KOPT-K1 (cell line): ENCODE results near the gene RHOXF1.
"Not testable (repeated sequence)": the region's sequence is repeated elsewhere in the genome, so short reads cannot be mapped to it uniquely, and the experiment has no call there.

Experiments used
- H3K27ac ChIP-seq: fragments of 200-600 bp; sonication (generic); 2 replicates; pipeline ENCODE4 v1.5.1; 2016; ENCODE audit warnings: antibody characterized with exemption, mild to moderate bottlenecking, low read depth, low read length; ENCODE audit not compliant: poor library complexity, severe bottlenecking
- H3K36me3 ChIP-seq: fragments of 200-600 bp; sonication (generic); 2 replicates; pipeline ENCODE4 v1.5.1; 2017; ENCODE audit warnings: antibody characterized with exemption, mild to moderate bottlenecking, low read length, moderate library complexity; ENCODE audit not compliant: insufficient read depth
- H3K9me3 ChIP-seq: fragments of 200-600 bp; sonication (generic); 2 replicates; pipeline ENCODE4 v1.5.1; 2017; ENCODE audit warnings: antibody characterized with exemption, low read length, mild to moderate bottlenecking; ENCODE audit not compliant: insufficient read depth, poor library complexity, severe bottlenecking

RHOXF1 gene

GRCh38 chrX:120111611-120112010 lies 4.1 kb downstream of the RHOXF1 start:
- Histone ChIP-seq H3K27ac (no peak overlapping the region), H3K9me3 (no peaks in the 10 kb centered on the region), H3K36me3 (no peaks in the 10 kb centered on the region)

GRCh38 chrX:120109378-120109777 lies 6.3 kb downstream of the RHOXF1 start:
- no peaks in the 10 kb centered on the region for H3K9me3 ChIP-seq
- no peaks in the 10 kb centered on the region for H3K36me3 ChIP-seq
- H3K27ac ChIP-seq: no peak overlapping the region

GRCh38 chrX:120104707-120105106 lies 11.0 kb downstream of the RHOXF1 start:
- not testable (repeated sequence) for H3K36me3 ChIP-seq, H3K27ac ChIP-seq
- H3K9me3 ChIP-seq: peaks cover 17% of the 10 kb centered on the region

- not testable (repeated sequence) for H3K27ac ChIP-seq, H3K36me3 ChIP-seq
- peaks cover 17% of the 10 kb centered on the region for H3K9me3 ChIP-seq
Observed at GRCh38 chrX:120101057-120101456, 14.7 kb downstream of the RHOXF1 start.

GRCh38 chrX:120090208-120090607 lies 25.5 kb downstream of the RHOXF1 start:
- Histone ChIP-seq H3K36me3 (no peaks in the 10 kb centered on the region), H3K9me3 (no peaks in the 10 kb centered on the region), H3K27ac (no peak overlapping the region)

- no peaks in the 10 kb centered on the region for H3K36me3 ChIP-seq
- H3K9me3 ChIP-seq: no peaks in the 10 kb centered on the region
- no peak overlapping the region for H3K27ac ChIP-seq
Observed at GRCh38 chrX:120087289-120088017, 28.3 kb downstream of the RHOXF1 start.

GRCh38 chrX:120085553-120086185 lies 30.0 kb downstream of the RHOXF1 start:
- not testable (repeated sequence) for H3K27ac ChIP-seq, H3K36me3 ChIP-seq

GRCh38 chrX:120077590-120077989 lies 38.1 kb downstream of the RHOXF1 start, which contains the start of gene RHOXF2B:
RHOXF2B (minus strand) TSS chrX:120077690; CDS start chrX:120077552, 138 bp downstream.
- not testable (repeated sequence) for H3K27ac ChIP-seq, H3K36me3 ChIP-seq, H3K9me3 ChIP-seq

More at GRCh38 chrX:120085553-120086185, 30.0 kb downstream of the RHOXF1 start:
- H3K9me3 ChIP-seq: not testable (repeated sequence)

- H3K9me3 ChIP-seq, H3K36me3 ChIP-seq, H3K27ac ChIP-seq: not testable (repeated sequence)
Observed at GRCh38 chrX:120066169-120066568, 49.5 kb downstream of the RHOXF1 start.
